AG09319 (cell line): ENCODE data around the gene HAP1.

Experiments used
- DNase-seq: peaks from one replicate; pipeline ENCODE4 v3.0.0-alpha.2; 2010; ENCODE audit warnings: low read depth; ENCODE audit errors: extremely low read depth
- CTCF ChIP-seq: IDR thresholded peaks from 2 replicates; pipeline ENCODE4 v1.5.1; 2011; ENCODE audit warnings: low read depth, mild to moderate bottlenecking, inconsistent platforms, low read length, moderate library complexity

The HAP1 gene

GRCh38 chr17:41695954-41696757, 38.3 kb downstream of the HAP1 start:
- DNase-seq = peak; percentile 63
- peak; percentile 84 for TF ChIP-seq CTCF

GRCh38 chr17:41695134-41695661, 39.2 kb downstream of the HAP1 start:
- no peak for TF ChIP-seq CTCF
- no peak for DNase-seq

GRCh38 chr17:41692722-41693521, 41.5 kb downstream of the HAP1 start:
- TF ChIP-seq CTCF = no peak
- DNase-seq = no peak

GRCh38 chr17:41691031-41691777, 43.2 kb downstream of the HAP1 start:
- no peak for DNase-seq
- TF ChIP-seq CTCF = no peak

- no peak for TF ChIP-seq CTCF
Measured at GRCh38 chr17:41690497-41690896, 43.9 kb downstream of the HAP1 start.

GRCh38 chr17:41689497-41690299, 44.7 kb downstream of the HAP1 start:
- peak; percentile 53 for TF ChIP-seq CTCF
- DNase-seq = peak; percentile 39

More at GRCh38 chr17:41690497-41690896, 43.9 kb downstream of the HAP1 start:
- DNase-seq = no peak
